Spleen (tissue), 11 donors: ENCODE measurements around the gene FCRL6. TPM values are rescaled to one million over a fixed set of nuclear protein-coding genes. Genes with fewer than 3 reads are reported as not detected.

Experiments used
- DNase-seq: peaks from one replicate; pipeline ENCODE4 v3.0.0-alpha.2; 2020
- H3K27ac ChIP-seq, 8 donors: fragments of 200-600 bp; sonication (generic) in 7 of 8; 1 replicate in 4 of 8; 2 replicates in 4 of 8; pipeline versions ENCODE4 v1.5.0 to v1.8.0; 2016 to 2021; ENCODE audit warnings: inconsistent platforms in 4 of 8, mild to moderate bottlenecking in 4 of 8, moderate library complexity in 1 of 8
- H3K27me3 ChIP-seq, 7 donors: fragments of 200-600 bp; sonication (generic) in 6 of 7; replicated peaks in 1 of 7; 1 replicate in 4 of 7; 2 replicates in 3 of 7; pipeline versions ENCODE4 v1.5.0 to v1.8.0; 2016 to 2021; ENCODE audit warnings: inconsistent platforms in 3 of 7, mild to moderate bottlenecking in 1 of 7
- H3K36me3 ChIP-seq, 6 donors: fragments of 200-600 bp; sonication (generic) in 5 of 6; 1 replicate in 4 of 6; 2 replicates in 2 of 6; pipeline versions ENCODE4 v1.5.0 to v1.8.0; 2016 to 2021; ENCODE audit warnings: inconsistent platforms in 2 of 6
- H3K4me1 ChIP-seq, 6 donors: fragments of 200-600 bp; sonication (generic) in 5 of 6; 1 replicate in 3 of 6; 2 replicates in 3 of 6; pipeline versions ENCODE4 v1.5.0 to v1.8.0; 2016 to 2021; ENCODE audit warnings: inconsistent platforms in 3 of 6
- H3K4me3 ChIP-seq, 8 donors: fragments of 200-600 bp; sonication (generic) in 7 of 8; 1 replicate in 4 of 8; 2 replicates in 4 of 8; pipeline versions ENCODE4 v1.5.0 to v1.8.0; 2016 to 2021; ENCODE audit warnings: inconsistent platforms in 4 of 8, mild to moderate bottlenecking in 4 of 8, moderate library complexity in 2 of 8
- H3K9me3 ChIP-seq, 8 donors: fragments of 200-600 bp; sonication (generic) in 7 of 8; 1 replicate in 4 of 8; 2 replicates in 4 of 8; pipeline versions ENCODE4 v1.5.0 to v1.8.0; 2016 to 2021; ENCODE audit warnings: inconsistent platforms in 4 of 8
- POLR2A ChIP-seq, 3 donors: fragments of 450-650 bp; IDR thresholded peaks; one replicate each; pipeline ENCODE4 v1.5.1; 2017; ENCODE audit warnings: antibody characterized with exemption in 3 of 3, mild to moderate bottlenecking in 1 of 3
- POLR2AphosphoS5 ChIP-seq, 3 donors: sonication (generic); formaldehyde crosslinking; IDR thresholded peaks; one replicate each; pipeline ENCODE4 v1.5.1; 2017; ENCODE audit warnings: antibody characterized with exemption in 3 of 3
- WGBS, 5 donors: extraction: QIAGEN DNeasy Blood & Tissue Kit in 3 of 5; methylation state at CpG; one replicate each; pipeline versions ENCODE4 v1.1.5 to v1.1.7; 2013 to 2018; 5-methylcytosine and 5-hydroxymethylcytosine counted together
- intact Hi-C: fragments of 100-400 bp; cut with DNase I; formaldehyde crosslinking; loops from one replicate; pipeline ENCODE4 v1.15.0; 2023; ENCODE audit warnings: low total_unique reads
- polyA plus RNA-seq, 3 donors: library from polyadenylated mRNA; stranded (reverse); fragments of 200-250 nt; gene quantifications; one replicate each; pipeline ENCODE4 v1.2.1, GENCODE V29; 2013
- total RNA-seq, 7 donors: library from RNA; depleted of rRNA in 3 of 7; stranded (reverse); fragments of >200 nt in 3 of 7; fragmentation: NEBNext Ultra II Directional in 4 of 7; extraction: Animal tissue kit (Norgen Biotek cat#: 25700) in 4 of 7; gene quantifications; one replicate each; pipeline versions ENCODE4 v1.1.0 to v1.2.1, GENCODE V29; 2016 to 2021
- TF ChIP-seq, protein P1 (sequence below), 11 experiments: fragments of 200-600 bp in 7 of 11; fragments of 450-650 bp in 4 of 11; sonication (generic) in 4 of 11; IDR thresholded peaks in 8 of 11; conservative IDR thresholded peaks in 3 of 11; 1 replicate in 7 of 11; 2 replicates in 4 of 11; pipeline versions ENCODE4 v1.4.0 to v1.8.0; 2016 to 2021; ENCODE audit warnings: antibody characterized with exemption in 11 of 11, inconsistent platforms in 4 of 11, mild to moderate bottlenecking in 1 of 11
- donor health status: healthy with polysubstance abuse.
- donor health status: DM: no; HTN: no; CAD: no; lungs with moderate emphysema.
- donor health status: DM: no; HTN: no; CAD: no.
- donor health status: Bipolar disorder and iron deficiency.
- donor health status: healthy.
- donor health status: DM: no; HTN: no; CAD: no.
- donor health status: DM: yes; HTN: yes; CAD: no.

FCRL6 gene
- total and polyA plus RNA-seq, 10 donors, result 0.52 to 24.4 (median 13.3) TPM

DNA sequence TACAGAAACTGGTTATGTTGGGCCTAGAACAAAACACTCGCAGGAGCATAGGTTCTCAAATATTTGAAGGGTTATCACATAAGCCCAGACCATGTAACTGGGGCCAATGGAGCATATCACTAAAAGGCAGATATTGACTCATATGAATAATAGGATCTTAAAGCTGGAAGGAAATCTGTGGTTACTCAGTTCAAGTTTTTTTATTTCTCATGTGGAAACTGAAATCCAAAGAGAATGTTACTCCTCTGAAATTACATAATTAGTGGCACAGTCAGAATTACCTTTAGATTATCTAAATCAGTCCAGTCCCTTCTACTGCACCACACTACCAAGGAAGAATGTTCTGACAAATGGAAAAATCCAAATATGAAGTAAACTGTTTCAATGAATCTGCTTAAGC is 36.6 kb downstream of the FCRL6 start:
- no peaks in the 10 kb centered on the region for H3K27me3 ChIP-seq
- H3K9me3 ChIP-seq, result no peaks in the 10 kb centered on the region
- no peak overlapping the region for H3K27ac ChIP-seq
- H3K36me3 ChIP-seq, result peaks cover 0 to 39% (median 1%) of the 10 kb centered on the region in 6 donors
- no peaks in the 10 kb centered on the region for H3K4me1 ChIP-seq
- intact Hi-C loops, result no loop called here
- no peak for DNase-seq
- TF ChIP-seq POLR2AphosphoS5 (IDR thresholded peaks at IDR 0.05), result no peak
- no peak for TF ChIP-seq POLR2A (IDR thresholded peaks at IDR 0.05)
- TF ChIP-seq, protein P1, sequence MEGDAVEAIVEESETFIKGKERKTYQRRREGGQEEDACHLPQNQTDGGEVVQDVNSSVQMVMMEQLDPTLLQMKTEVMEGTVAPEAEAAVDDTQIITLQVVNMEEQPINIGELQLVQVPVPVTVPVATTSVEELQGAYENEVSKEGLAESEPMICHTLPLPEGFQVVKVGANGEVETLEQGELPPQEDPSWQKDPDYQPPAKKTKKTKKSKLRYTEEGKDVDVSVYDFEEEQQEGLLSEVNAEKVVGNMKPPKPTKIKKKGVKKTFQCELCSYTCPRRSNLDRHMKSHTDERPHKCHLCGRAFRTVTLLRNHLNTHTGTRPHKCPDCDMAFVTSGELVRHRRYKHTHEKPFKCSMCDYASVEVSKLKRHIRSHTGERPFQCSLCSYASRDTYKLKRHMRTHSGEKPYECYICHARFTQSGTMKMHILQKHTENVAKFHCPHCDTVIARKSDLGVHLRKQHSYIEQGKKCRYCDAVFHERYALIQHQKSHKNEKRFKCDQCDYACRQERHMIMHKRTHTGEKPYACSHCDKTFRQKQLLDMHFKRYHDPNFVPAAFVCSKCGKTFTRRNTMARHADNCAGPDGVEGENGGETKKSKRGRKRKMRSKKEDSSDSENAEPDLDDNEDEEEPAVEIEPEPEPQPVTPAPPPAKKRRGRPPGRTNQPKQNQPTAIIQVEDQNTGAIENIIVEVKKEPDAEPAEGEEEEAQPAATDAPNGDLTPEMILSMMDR (IDR thresholded peaks at IDR 0.05 in 8 of 11, conservative IDR thresholded peaks at IDR 0.05 in 3 of 11), result no peak
- no peak overlapping the region for H3K4me3 ChIP-seq
- 67 to 83% (median 70%) methylated on average over 1 of the region's 1 CpG for WGBS, 5 donors

DNA sequence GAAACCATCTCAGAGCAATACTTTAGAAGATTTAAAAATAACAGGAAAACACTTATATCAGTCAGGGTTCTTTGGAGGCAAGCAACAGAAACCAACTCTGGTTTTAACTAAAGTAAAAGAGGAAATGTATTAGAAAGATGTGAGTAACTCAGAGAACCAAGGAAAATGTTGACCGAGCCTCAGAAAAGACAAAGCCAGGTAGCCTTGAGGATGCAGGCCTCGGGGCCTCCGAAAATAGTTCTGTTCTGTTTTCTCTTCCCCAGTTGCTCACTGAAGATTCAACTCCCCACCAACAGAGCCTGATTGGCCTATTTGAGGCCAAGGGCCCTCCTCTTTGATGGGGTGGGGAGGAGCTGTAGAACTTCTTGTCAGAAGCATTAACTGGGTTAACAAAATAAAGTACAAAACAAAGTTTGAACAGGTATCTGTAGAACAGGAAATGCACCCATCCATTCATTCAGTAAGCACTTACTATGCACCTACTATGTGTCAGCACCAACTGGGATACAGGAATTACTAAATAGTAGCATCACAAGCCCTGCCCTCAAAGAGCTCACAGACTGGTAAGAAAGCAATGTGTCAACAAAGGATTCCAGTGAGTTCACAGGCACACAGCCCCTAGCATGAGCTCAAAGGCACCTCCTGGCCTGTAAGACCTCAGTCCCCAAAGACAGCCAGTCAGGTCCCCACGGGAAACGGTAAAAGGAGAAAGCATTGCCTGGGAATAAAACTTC is 37.1 kb downstream of the FCRL6 start:
- no peak overlapping the region for H3K4me3 ChIP-seq
- 77 to 87% (median 86%) methylated on average over 5 of the region's 5 CpGs for WGBS, 5 donors
- peaks cover 0 to 35% (median 1%) of the 10 kb centered on the region in 6 donors for H3K36me3 ChIP-seq
- no peak for TF ChIP-seq POLR2A (IDR thresholded peaks at IDR 0.05)
- no peak for TF ChIP-seq POLR2AphosphoS5 (IDR thresholded peaks at IDR 0.05)
- TF ChIP-seq, protein P1 (IDR thresholded peaks at IDR 0.05 in 8 of 11, conservative IDR thresholded peaks at IDR 0.05 in 3 of 11), result no peak
- no peaks in the 10 kb centered on the region for H3K4me1 ChIP-seq
- H3K9me3 ChIP-seq, result no peaks in the 10 kb centered on the region
- no peak for DNase-seq
- intact Hi-C loops, result no loop called here
- no peak overlapping the region for H3K27ac ChIP-seq
- H3K27me3 ChIP-seq, result no peaks in the 10 kb centered on the region

DNA sequence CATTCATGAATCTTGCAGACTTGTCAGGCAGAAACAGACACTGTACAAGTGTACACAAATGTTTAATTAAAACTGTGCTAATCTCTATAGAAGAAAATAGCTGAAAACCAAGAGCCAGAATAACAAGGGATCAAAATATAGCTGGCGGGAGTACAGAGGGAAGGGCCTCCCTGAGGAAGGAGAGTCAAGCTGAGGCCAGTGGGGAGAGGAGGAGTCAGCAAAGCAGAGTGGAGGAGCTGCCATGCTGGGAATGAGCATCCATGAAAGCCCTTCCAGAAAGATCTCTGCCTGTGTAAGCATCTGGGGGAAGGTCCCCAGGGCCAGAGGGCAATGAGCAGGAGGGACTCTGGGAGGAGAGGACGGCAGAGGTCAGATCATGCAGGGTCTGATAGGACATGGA is 39.6 kb downstream of the FCRL6 start:
- Histone ChIP-seq H3K9me3 (no peaks in the 10 kb centered on the region), H3K36me3 (peaks cover 0 to 13% (median 0%) of the 10 kb centered on the region in 6 donors), H3K27ac (peak overlapping the region in 6 of 8 donors; percentile 7 to 45 (median 19)), H3K4me3 (no peak overlapping the region), H3K27me3 (no peaks in the 10 kb centered on the region), H3K4me1 (no peaks in the 10 kb centered on the region)
- DNase-seq, result no peak
- intact Hi-C loops, result no loop called here
- TF ChIP-seq, protein P1 (IDR thresholded peaks at IDR 0.05 in 8 of 11, conservative IDR thresholded peaks at IDR 0.05 in 3 of 11), result no peak
- no peak for TF ChIP-seq POLR2A (IDR thresholded peaks at IDR 0.05)
- no peak for TF ChIP-seq POLR2AphosphoS5 (IDR thresholded peaks at IDR 0.05)
- 75 to 85% (median 80%) methylated on average over 2 of the region's 2 CpGs for WGBS, 5 donors

DNA sequence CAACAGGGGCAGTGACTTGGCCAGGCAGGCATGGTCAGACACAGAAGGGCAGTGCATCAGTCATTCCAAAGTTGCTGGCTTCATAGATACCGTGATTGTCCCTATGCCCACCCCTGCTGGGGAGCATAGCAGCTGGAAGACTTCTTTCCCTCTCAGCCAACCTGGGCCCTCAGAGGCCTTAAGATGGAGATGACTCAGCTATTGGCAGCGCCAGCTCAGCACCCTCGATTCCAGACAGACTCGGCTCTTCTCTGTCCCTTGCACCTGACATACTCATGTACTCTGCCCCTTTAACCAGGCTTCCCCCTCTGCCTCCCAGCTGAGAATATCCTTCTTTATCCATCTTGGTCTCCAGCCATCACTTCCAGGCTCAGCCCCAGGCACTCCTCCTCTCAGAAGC is 41.3 kb downstream of the FCRL6 start:
- Histone ChIP-seq H3K4me3 (no peak overlapping the region), H3K27ac (no peak overlapping the region), H3K36me3 (no peaks in the 10 kb centered on the region), H3K4me1 (no peaks in the 10 kb centered on the region), H3K27me3 (no peaks in the 10 kb centered on the region), H3K9me3 (no peaks in the 10 kb centered on the region)
- 72 to 86% (median 85%) methylated on average over 4 of the region's 4 CpGs for WGBS, 5 donors
- intact Hi-C loops, result no loop called here
- DNase-seq, result no peak
- TF ChIP-seq POLR2A (IDR thresholded peaks at IDR 0.05) (no peak), POLR2AphosphoS5 (IDR thresholded peaks at IDR 0.05) (no peak)
- TF ChIP-seq, protein P1 (IDR thresholded peaks at IDR 0.05 in 8 of 11, conservative IDR thresholded peaks at IDR 0.05 in 3 of 11), result no peak
